K562 (cell line): Measurements from ENCODE around the gene CCDC85B. TPM values are rescaled to one million over a fixed set of nuclear protein-coding genes. Genes with fewer than 3 reads are reported as not detected.

Experiments used
- CBFA2T3 ChIP-seq: fragments of 450-650 bp; IDR thresholded peaks from 2 replicates; pipeline ENCODE4 v1.6.1; 2017
- CBX2 ChIP-seq: fragments of 200-600 bp; sonication (generic); IDR thresholded peaks from one replicate; pipeline ENCODE4 v1.6.1; 2012; ENCODE audit warnings: mild to moderate bottlenecking, low read length, inconsistent platforms; ENCODE audit not compliant: insufficient read depth, poor library complexity, severe bottlenecking
- ETV5 ChIP-seq: sonication (generic); formaldehyde crosslinking; IDR thresholded peaks from 2 replicates; pipeline ENCODE4 v1.4.0; 2020; ENCODE audit warnings: low read depth, mild to moderate bottlenecking, missing genetic modification reagents
- FOSL1 ChIP-seq: fragments of 200-800 bp; sonication (Bioruptor generic); conservative IDR thresholded peaks from 2 replicates; pipeline ENCODE4 v1.6.1; 2016; ENCODE audit warnings: missing genetic modification characterization, missing compliant biosample characterization
- GABPB1 ChIP-seq: sonication (generic); formaldehyde crosslinking; IDR thresholded peaks from 2 replicates; pipeline ENCODE4 v1.8.0; 2022; ENCODE audit warnings: mild to moderate bottlenecking, missing genetic modification reagents
- GABPB2 ChIP-seq: fragments of 250-450 bp; sonication (Bioruptor Pico); conservative IDR thresholded peaks from 2 replicates; pipeline ENCODE4 v1.5.1; 2021; ENCODE audit warnings: mild to moderate bottlenecking
- GATAD2B ChIP-seq: fragments of 450-650 bp; IDR thresholded peaks from 2 replicates; pipeline ENCODE4 v1.6.1; 2017; ENCODE audit warnings: mild to moderate bottlenecking, borderline replicate concordance
- HNRNPK ChIP-seq: fragments of 200-400 bp; formaldehyde crosslinking; IDR thresholded peaks from one replicate; pipeline ENCODE4 v1.6.1; 2018; ENCODE audit warnings: mild to moderate bottlenecking, low read depth, low read length; ENCODE audit not compliant: poor library complexity, severe bottlenecking
- PHB ChIP-seq: fragments of 250-450 bp; sonication (Bioruptor Pico); IDR thresholded peaks from 2 replicates; pipeline ENCODE4 v1.5.0; 2021
- PHF8 ChIP-seq: fragments of 200-600 bp; sonication (generic); IDR thresholded peaks from 2 replicates; pipeline ENCODE4 v1.6.1; 2012; ENCODE audit warnings: mixed run types, mild to moderate bottlenecking, inconsistent platforms, low read length, moderate library complexity, borderline replicate concordance
- POLR3G ChIP-seq: IDR thresholded peaks from 2 replicates; pipeline ENCODE4 v1.6.1; 2011; ENCODE audit not compliant: insufficient read length, insufficient replicate concordance; ENCODE audit errors: extremely low read depth
- RREB1 ChIP-seq: fragments of 250-450 bp; sonication (Bioruptor Pico); IDR thresholded peaks from 2 replicates; pipeline ENCODE4 v1.4.0; 2020
- SIN3A ChIP-seq, 2 experiments: fragments of 150-350 bp in 1 of 2; IDR thresholded peaks; 2 replicates each; pipeline ENCODE4 v1.6.1; 2011 to 2016; ENCODE audit warnings: borderline replicate concordance in 2 of 2, low read depth in 2 of 2, low read length in 2 of 2, mild to moderate bottlenecking in 2 of 2, moderate library complexity in 2 of 2; ENCODE audit not compliant: control insufficient read depth in 1 of 2
- SMARCA5 ChIP-seq: fragments of 450-650 bp; IDR thresholded peaks from 2 replicates; pipeline ENCODE4 v1.6.1; 2016
- TBP ChIP-seq: optimal IDR thresholded peaks from 2 replicates; pipeline ENCODE3; 2011; ENCODE audit warnings: low read depth, low read length, improper control_type of control experiment
- TEAD4 ChIP-seq, 2 experiments: sonication (generic) in 1 of 2; formaldehyde crosslinking in 1 of 2; IDR thresholded peaks; 2 replicates each; pipeline versions ENCODE4 v1.6.1 to v1.8.0; 2012 to 2022; ENCODE audit warnings: borderline replicate concordance in 1 of 2, inconsistent platforms in 1 of 2, low read length in 1 of 2, mild to moderate bottlenecking in 1 of 2, missing genetic modification reagents in 1 of 2
- TRIM24 ChIP-seq, 2 experiments: fragments of 450-650 bp; IDR thresholded peaks; 2 replicates each; pipeline ENCODE4 v1.6.1; 2016
- YY1 ChIP-seq, 3 experiments: IDR thresholded peaks; 2 replicates each; pipeline ENCODE4 v1.6.1; 2011; ENCODE audit warnings: low read length in 2 of 3, mild to moderate bottlenecking in 2 of 3, moderate library complexity in 2 of 3, borderline replicate concordance in 1 of 3, control low read depth in 1 of 3, low read depth in 1 of 3; ENCODE audit not compliant: insufficient read depth in 3 of 3, insufficient replicate concordance in 2 of 3, control insufficient read depth in 1 of 3, insufficient read length in 1 of 3; ENCODE audit errors: extremely low read depth in 1 of 3
- ZFX ChIP-seq: sonication (generic); formaldehyde crosslinking; IDR thresholded peaks from 2 replicates; pipeline ENCODE4 v1.8.0; 2022; ENCODE audit warnings: mild to moderate bottlenecking, missing genetic modification reagents, moderate library complexity
- ZNF175 ChIP-seq: fragments of 200-800 bp; sonication (Bioruptor generic); IDR thresholded peaks from 2 replicates; pipeline ENCODE4 v1.6.1; 2016; ENCODE audit warnings: low read depth, mild to moderate bottlenecking, missing genetic modification characterization, missing compliant biosample characterization
- ZNF217 ChIP-seq: sonication (generic); formaldehyde crosslinking; IDR thresholded peaks from 2 replicates; pipeline ENCODE4 v1.8.0; 2022; ENCODE audit warnings: mild to moderate bottlenecking, missing genetic modification reagents
- ZNF23 ChIP-seq: fragments of 250-450 bp; sonication (Bioruptor Pico); IDR thresholded peaks from 2 replicates; pipeline ENCODE4 v1.4.0; 2020; ENCODE audit warnings: mild to moderate bottlenecking
- ZNF41 ChIP-seq: fragments of 250-450 bp; sonication (Bioruptor Pico); conservative IDR thresholded peaks from 2 replicates; pipeline ENCODE4 v1.4.0; 2020; ENCODE audit warnings: mild to moderate bottlenecking
- polyA plus RNA-seq, 8 experiments: library from polyadenylated mRNA; depleted of rRNA in 4 of 8; stranded (reverse) in 5 of 8; unstranded in 3 of 8; fragments of >200 nt; fragmentation: Nextera tagmentation in 2 of 8; fragmentation: Illumina TruSeq in 1 of 8; extraction: Ambion mirVana in 2 of 8; extraction: Trizol in 1 of 8; gene quantifications; 2 replicates each; pipeline versions ENCODE4 v1.2.1 to v1.2.3, GENCODE V29; 2011 to 2014; ENCODE audit warnings: inconsistent platforms in 1 of 8, missing spikeins in 1 of 8
- total RNA-seq, 7 experiments: library from RNA; depleted of rRNA in 6 of 7; stranded (reverse); fragments of >200 nt in 6 of 7; fragmentation: Illumina TruSeq in 2 of 7; extraction: Trizol in 2 of 7; gene quantifications; 2 replicates each; pipeline versions ENCODE4 v1.2.1 to v1.2.3, GENCODE V29; 2011 to 2021; ENCODE audit warnings: low replicate concordance in 1 of 7

CCDC85B gene
- total and polyA plus RNA-seq, 9 of the 15 experiments (the other 6 are each of a cell fraction or from before 2014, with no cell fraction given) = 0.14 to 138 (median 6.2) TPM

GRCh38 chr11:65900125-65900898 lies 9.8 kb downstream of the CCDC85B start, which contains the start of gene FOSL1 (continued):
- TF ChIP-seq POLR3G = no peak
- no peak for TF ChIP-seq ZNF41 (CRISPR knock-in tag)
- no peak for TF ChIP-seq TRIM24 (IDR thresholded peaks at IDR 0.05)
- no peak for TF ChIP-seq ZNF23 (CRISPR knock-in tag)
- TF ChIP-seq ETV5 (CRISPR knock-in tag) = peak; percentile 64; the same call in 1 of the 2 replicates
- TF ChIP-seq TEAD4 (IDR thresholded peaks at IDR 0.05; ENCODE audit: low read length) = no peak
- TF ChIP-seq TEAD4 (CRISPR knock-in tag; IDR thresholded peaks at IDR 0.05; ENCODE audit: borderline replicate concordance) = no peak
- TF ChIP-seq ZNF217 = no peak
- TF ChIP-seq RREB1 (CRISPR knock-in tag) = no peak
- TF ChIP-seq TBP = peak; percentile 98
- no peak for TF ChIP-seq PHB (CRISPR knock-in tag)
- TF ChIP-seq GABPB1 (CRISPR knock-in tag) = no peak
- TF ChIP-seq YY1 (IDR thresholded peaks at IDR 0.05; ENCODE audit: borderline replicate concordance in 1 of 3, control insufficient read depth in 1 of 3, extremely low read depth in 1 of 3, insufficient read depth in 3 of 3, insufficient read length in 1 of 3, insufficient replicate concordance in 2 of 3, low read depth in 1 of 3, low read length in 2 of 3) = peak in 2 of 3 experiments; percentile 69 to 77
- no peak for TF ChIP-seq FOSL1
- TF ChIP-seq CBX2 = no peak
- TF ChIP-seq SMARCA5 = no peak
- no peak for TF ChIP-seq ZNF175 (CRISPR knock-in tag)
- TF ChIP-seq GATAD2B = peak; percentile 74
- peak; percentile 57 for TF ChIP-seq HNRNPK
- peak in 1 of 2 experiments; percentile 57; a peak in 1 of 4 replicates for TF ChIP-seq SIN3A (IDR thresholded peaks at IDR 0.05; ENCODE audit: borderline replicate concordance in 2 of 2, control insufficient read depth in 1 of 2, low read depth in 2 of 2, low read length in 2 of 2)
- peak; percentile 46; the same call in 1 of the 2 replicates for TF ChIP-seq ZFX
- peak; percentile 62; the same call in 1 of the 2 replicates for TF ChIP-seq PHF8
- TF ChIP-seq CBFA2T3 = peak; percentile 16; the same call in 1 of the 2 replicates
- no peak for TF ChIP-seq GABPB2
